GM12873 (cell line): ENCODE measurements around the gene TLR9.

Source experiments
- CTCF ChIP-seq: IDR thresholded peaks from 2 replicates; pipeline ENCODE4 v1.5.1; 2012; ENCODE audit warnings: low read depth, mild to moderate bottlenecking, moderate library complexity, low read length, control low read depth; ENCODE audit not compliant: insufficient read depth; ENCODE audit errors: missing control alignments

TLR9 gene

GRCh38 chr3:52176180-52176752 lies 49.2 kb downstream of the TLR9 start:
- no peak for TF ChIP-seq CTCF

GRCh38 chr3:52175416-52176179 lies 49.8 kb downstream of the TLR9 start:
- no peak for TF ChIP-seq CTCF

DNA sequence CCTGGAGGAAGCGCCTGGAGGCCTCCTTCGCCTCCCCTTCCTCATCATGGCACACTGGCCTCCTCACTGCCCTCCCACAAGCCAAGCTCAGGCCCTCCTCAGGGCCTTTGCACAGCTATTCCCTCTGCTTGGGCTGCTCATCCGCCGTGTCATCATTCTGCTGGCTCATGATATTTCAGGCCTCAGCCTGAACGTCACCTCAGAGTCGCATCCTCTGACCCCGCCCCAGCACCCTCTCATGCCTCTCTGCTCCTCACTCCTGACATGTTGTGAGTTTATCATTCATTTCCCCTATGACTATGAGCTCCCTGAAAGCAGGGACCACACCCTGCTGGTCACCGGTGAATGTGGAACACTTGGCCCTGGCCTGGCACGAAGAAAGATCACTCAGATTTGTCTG lies 50.5 kb downstream of the TLR9 start:
- no peak for TF ChIP-seq CTCF

GRCh38 chr3:52173101-52173500 lies 52.3 kb downstream of the TLR9 start:
- no peak for TF ChIP-seq CTCF

DNA sequence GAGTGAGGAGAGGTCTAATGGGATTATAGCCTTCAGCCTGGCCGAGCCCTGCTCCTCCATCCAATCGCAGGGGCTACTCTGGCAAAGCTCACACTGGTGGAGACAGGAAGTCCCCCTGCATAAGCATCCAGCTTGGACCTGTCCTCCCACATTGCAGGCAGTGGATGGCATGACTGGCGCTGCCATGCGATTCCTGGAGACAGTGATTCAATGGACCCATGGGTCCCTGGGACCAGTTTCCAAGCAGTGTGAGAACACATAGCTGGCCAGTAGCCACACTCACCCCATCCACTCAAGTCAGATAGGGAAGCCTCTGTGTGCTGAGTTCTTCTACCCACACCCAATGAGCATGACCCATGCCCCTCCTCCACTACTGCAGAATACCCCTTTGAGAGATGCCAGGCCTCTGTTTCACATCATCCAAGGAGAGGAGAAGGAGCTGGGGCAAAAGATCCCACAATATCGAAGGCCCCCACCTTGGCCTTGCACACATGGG lies 53.1 kb downstream of the TLR9 start:
- no peak for TF ChIP-seq CTCF

DNA sequence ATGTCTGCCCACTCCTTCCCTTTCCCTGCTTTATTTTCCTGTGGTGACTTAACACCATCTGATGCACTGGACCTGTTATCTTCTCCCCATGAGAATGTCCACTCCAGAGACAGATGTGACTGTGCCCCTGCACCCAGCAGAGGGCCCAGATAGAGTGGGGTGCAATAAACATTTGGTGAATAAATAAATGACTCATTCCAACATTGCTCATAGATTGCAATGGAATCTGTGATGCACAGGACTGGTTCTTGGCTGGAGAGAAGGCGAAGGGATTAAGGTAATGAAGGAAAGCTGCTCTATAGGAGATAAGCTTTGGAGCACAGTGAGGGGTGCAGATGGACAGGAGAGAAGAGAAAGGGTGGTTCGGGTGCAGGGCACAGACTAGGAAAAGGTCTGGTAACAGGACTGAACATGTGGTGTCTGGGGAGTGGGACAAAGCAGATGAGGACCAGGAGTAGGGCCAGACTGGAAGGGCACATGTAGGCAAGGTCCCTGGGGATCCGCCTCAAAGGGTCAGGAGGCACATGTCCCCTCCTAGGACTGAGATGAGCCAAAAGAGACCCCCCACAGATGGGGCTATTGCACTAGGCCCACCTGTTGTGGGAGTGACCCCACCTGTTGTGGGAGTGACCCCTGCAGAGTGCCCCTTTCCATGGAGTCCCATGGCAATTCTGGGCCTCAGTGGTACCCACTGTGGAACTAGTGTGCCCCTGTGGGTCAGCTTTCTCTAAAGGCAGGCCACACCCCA lies 53.8 kb downstream of the TLR9 start:
- no peak for TF ChIP-seq CTCF
